ENCODE results near the gene ERBIN. TPM values are rescaled to one million over a fixed set of nuclear protein-coding genes. Genes with fewer than 3 reads are reported as not detected.
A peak's percentile ranks its signal among the peaks of the same experiment; 100 is the strongest.

Gene ERBIN
- total RNA-seq, 1 experiment from 2014 or later, result 27.1 TPM

DNA sequence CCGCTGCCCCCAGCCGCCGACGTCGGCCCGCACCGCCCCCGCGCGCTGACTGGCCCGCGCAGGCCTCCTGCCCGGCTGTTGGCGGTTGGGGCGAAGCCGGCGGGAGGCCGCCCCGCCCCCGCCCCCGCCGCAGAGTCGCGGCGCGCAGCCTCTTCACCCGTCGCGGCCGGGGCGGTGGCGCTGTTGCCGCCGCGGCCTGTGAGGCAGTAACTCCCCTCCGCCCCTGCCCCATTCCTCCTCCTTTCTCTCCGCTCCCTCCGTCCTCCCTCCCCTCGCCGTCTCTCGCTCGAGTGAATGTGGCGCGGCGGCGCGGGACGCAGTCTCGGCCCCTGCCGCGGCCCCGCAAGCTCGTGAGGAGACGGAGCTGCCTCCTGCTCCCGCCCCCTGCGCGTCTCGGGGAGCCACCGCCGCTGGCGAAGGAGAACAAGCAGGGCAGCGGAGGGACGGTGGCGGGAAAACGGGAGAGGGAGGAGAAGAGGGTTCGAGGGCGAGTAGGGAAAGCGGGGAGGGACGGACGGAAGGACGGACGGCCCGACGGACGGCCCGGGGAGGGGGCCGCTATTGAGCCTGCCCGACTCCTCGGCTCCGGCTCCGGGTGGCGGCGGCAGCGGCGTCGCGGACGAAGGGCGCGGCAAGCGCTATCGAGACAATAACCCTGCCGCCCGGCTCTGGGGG, 637 bp upstream of the ERBIN start (continued):
- TF ChIP-seq, protein P1, sequence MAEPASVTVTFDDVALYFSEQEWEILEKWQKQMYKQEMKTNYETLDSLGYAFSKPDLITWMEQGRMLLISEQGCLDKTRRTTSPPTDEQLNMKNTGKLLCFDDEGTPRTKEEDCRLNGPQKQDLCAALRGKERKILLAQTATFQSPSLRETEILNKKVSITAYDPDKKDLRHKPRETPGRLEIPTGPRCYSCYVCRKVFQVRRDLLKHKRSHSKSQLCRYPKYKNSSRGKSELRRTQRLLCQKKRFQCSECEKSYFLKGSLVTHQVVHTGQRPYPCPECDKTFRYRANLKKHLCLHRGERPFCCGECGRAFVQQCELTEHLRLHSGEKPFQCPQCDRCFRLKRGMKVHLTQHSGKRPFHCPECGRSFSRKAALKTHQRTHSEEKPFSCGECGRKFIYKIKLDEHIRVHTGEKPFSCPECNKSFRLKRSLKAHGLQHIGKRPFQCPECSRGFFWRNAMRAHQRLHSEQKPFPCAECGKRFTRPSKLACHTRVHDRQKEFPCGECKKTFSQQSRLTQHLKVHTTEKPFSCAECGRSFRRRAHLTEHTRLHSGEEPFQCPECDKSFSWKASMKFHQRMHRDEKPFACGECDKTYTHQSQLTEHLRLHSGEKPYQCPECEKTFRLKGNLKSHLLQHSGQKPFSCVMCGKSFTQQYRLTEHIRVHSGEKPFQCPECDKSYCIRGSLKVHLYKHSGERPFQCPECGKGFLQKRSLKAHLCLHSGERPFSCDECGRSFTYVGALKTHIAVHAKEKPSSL (CRISPR knock-in tag; conservative IDR thresholded peaks at IDR 0.05), result no peak
- peak; percentile 93 for TF ChIP-seq ETV6 (CRISPR knock-in tag; IDR thresholded peaks at IDR 0.05)
- TF ChIP-seq, protein P2, sequence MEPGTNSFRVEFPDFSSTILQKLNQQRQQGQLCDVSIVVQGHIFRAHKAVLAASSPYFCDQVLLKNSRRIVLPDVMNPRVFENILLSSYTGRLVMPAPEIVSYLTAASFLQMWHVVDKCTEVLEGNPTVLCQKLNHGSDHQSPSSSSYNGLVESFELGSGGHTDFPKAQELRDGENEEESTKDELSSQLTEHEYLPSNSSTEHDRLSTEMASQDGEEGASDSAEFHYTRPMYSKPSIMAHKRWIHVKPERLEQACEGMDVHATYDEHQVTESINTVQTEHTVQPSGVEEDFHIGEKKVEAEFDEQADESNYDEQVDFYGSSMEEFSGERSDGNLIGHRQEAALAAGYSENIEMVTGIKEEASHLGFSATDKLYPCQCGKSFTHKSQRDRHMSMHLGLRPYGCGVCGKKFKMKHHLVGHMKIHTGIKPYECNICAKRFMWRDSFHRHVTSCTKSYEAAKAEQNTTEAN (CRISPR knock-in tag; IDR thresholded peaks at IDR 0.05), result peak; percentile 69; the same call in 1 of the 2 replicates
- TF ChIP-seq NFYB (CRISPR knock-in tag; conservative IDR thresholded peaks at IDR 0.05; ENCODE audit: low read depth), result peak; percentile 43
- TF ChIP-seq ZNF232 (CRISPR knock-in tag; IDR thresholded peaks at IDR 0.05), result no peak; the same call in 1 of the 2 replicates
- TF ChIP-seq FOXK1 (CRISPR knock-in tag; IDR thresholded peaks at IDR 0.05), result peak; percentile 63
- TF ChIP-seq, protein P3, sequence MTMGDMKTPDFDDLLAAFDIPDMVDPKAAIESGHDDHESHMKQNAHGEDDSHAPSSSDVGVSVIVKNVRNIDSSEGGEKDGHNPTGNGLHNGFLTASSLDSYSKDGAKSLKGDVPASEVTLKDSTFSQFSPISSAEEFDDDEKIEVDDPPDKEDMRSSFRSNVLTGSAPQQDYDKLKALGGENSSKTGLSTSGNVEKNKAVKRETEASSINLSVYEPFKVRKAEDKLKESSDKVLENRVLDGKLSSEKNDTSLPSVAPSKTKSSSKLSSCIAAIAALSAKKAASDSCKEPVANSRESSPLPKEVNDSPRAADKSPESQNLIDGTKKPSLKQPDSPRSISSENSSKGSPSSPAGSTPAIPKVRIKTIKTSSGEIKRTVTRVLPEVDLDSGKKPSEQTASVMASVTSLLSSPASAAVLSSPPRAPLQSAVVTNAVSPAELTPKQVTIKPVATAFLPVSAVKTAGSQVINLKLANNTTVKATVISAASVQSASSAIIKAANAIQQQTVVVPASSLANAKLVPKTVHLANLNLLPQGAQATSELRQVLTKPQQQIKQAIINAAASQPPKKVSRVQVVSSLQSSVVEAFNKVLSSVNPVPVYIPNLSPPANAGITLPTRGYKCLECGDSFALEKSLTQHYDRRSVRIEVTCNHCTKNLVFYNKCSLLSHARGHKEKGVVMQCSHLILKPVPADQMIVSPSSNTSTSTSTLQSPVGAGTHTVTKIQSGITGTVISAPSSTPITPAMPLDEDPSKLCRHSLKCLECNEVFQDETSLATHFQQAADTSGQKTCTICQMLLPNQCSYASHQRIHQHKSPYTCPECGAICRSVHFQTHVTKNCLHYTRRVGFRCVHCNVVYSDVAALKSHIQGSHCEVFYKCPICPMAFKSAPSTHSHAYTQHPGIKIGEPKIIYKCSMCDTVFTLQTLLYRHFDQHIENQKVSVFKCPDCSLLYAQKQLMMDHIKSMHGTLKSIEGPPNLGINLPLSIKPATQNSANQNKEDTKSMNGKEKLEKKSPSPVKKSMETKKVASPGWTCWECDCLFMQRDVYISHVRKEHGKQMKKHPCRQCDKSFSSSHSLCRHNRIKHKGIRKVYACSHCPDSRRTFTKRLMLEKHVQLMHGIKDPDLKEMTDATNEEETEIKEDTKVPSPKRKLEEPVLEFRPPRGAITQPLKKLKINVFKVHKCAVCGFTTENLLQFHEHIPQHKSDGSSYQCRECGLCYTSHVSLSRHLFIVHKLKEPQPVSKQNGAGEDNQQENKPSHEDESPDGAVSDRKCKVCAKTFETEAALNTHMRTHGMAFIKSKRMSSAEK (CRISPR knock-in tag; IDR thresholded peaks at IDR 0.05; ENCODE audit: borderline replicate concordance), result no peak
- TF ChIP-seq, protein P4, sequence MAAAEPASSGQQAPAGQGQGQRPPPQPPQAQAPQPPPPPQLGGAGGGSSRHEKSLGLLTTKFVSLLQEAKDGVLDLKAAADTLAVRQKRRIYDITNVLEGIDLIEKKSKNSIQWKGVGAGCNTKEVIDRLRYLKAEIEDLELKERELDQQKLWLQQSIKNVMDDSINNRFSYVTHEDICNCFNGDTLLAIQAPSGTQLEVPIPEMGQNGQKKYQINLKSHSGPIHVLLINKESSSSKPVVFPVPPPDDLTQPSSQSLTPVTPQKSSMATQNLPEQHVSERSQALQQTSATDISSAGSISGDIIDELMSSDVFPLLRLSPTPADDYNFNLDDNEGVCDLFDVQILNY (CRISPR knock-in tag; IDR thresholded peaks at IDR 0.05), result peak; percentile 92; the same call in 1 of the 2 replicates
- TF ChIP-seq, protein P5, sequence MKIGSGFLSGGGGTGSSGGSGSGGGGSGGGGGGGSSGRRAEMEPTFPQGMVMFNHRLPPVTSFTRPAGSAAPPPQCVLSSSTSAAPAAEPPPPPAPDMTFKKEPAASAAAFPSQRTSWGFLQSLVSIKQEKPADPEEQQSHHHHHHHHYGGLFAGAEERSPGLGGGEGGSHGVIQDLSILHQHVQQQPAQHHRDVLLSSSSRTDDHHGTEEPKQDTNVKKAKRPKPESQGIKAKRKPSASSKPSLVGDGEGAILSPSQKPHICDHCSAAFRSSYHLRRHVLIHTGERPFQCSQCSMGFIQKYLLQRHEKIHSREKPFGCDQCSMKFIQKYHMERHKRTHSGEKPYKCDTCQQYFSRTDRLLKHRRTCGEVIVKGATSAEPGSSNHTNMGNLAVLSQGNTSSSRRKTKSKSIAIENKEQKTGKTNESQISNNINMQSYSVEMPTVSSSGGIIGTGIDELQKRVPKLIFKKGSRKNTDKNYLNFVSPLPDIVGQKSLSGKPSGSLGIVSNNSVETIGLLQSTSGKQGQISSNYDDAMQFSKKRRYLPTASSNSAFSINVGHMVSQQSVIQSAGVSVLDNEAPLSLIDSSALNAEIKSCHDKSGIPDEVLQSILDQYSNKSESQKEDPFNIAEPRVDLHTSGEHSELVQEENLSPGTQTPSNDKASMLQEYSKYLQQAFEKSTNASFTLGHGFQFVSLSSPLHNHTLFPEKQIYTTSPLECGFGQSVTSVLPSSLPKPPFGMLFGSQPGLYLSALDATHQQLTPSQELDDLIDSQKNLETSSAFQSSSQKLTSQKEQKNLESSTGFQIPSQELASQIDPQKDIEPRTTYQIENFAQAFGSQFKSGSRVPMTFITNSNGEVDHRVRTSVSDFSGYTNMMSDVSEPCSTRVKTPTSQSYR (CRISPR knock-in tag; IDR thresholded peaks at IDR 0.05), result peak; percentile 94
- peak; percentile 99; the same call in 1 of the 2 replicates for TF ChIP-seq KAT7 (CRISPR knock-in tag; IDR thresholded peaks at IDR 0.05; ENCODE audit: borderline replicate concordance)
- TF ChIP-seq, protein P6, sequence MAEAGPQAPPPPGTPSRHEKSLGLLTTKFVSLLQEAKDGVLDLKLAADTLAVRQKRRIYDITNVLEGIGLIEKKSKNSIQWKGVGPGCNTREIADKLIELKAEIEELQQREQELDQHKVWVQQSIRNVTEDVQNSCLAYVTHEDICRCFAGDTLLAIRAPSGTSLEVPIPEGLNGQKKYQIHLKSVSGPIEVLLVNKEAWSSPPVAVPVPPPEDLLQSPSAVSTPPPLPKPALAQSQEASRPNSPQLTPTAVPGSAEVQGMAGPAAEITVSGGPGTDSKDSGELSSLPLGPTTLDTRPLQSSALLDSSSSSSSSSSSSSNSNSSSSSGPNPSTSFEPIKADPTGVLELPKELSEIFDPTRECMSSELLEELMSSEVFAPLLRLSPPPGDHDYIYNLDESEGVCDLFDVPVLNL (CRISPR knock-in tag; IDR thresholded peaks at IDR 0.05; ENCODE audit: borderline replicate concordance, low read depth), result peak; percentile 84; the same call in 1 of the 2 replicates
- TF ChIP-seq, protein P7, sequence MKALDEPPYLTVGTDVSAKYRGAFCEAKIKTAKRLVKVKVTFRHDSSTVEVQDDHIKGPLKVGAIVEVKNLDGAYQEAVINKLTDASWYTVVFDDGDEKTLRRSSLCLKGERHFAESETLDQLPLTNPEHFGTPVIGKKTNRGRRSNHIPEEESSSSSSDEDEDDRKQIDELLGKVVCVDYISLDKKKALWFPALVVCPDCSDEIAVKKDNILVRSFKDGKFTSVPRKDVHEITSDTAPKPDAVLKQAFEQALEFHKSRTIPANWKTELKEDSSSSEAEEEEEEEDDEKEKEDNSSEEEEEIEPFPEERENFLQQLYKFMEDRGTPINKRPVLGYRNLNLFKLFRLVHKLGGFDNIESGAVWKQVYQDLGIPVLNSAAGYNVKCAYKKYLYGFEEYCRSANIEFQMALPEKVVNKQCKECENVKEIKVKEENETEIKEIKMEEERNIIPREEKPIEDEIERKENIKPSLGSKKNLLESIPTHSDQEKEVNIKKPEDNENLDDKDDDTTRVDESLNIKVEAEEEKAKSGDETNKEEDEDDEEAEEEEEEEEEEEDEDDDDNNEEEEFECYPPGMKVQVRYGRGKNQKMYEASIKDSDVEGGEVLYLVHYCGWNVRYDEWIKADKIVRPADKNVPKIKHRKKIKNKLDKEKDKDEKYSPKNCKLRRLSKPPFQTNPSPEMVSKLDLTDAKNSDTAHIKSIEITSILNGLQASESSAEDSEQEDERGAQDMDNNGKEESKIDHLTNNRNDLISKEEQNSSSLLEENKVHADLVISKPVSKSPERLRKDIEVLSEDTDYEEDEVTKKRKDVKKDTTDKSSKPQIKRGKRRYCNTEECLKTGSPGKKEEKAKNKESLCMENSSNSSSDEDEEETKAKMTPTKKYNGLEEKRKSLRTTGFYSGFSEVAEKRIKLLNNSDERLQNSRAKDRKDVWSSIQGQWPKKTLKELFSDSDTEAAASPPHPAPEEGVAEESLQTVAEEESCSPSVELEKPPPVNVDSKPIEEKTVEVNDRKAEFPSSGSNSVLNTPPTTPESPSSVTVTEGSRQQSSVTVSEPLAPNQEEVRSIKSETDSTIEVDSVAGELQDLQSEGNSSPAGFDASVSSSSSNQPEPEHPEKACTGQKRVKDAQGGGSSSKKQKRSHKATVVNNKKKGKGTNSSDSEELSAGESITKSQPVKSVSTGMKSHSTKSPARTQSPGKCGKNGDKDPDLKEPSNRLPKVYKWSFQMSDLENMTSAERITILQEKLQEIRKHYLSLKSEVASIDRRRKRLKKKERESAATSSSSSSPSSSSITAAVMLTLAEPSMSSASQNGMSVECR (CRISPR knock-in tag; IDR thresholded peaks at IDR 0.05; ENCODE audit: borderline replicate concordance), result 0 out of 2 replicates have a peak, but pooled peaks have one; percentile 48
- 0 out of 2 replicates have a peak, but pooled peaks have one; percentile 23 for TF ChIP-seq NR2C2 (CRISPR knock-in tag; IDR thresholded peaks at IDR 0.05)
- TF ChIP-seq, protein P8, sequence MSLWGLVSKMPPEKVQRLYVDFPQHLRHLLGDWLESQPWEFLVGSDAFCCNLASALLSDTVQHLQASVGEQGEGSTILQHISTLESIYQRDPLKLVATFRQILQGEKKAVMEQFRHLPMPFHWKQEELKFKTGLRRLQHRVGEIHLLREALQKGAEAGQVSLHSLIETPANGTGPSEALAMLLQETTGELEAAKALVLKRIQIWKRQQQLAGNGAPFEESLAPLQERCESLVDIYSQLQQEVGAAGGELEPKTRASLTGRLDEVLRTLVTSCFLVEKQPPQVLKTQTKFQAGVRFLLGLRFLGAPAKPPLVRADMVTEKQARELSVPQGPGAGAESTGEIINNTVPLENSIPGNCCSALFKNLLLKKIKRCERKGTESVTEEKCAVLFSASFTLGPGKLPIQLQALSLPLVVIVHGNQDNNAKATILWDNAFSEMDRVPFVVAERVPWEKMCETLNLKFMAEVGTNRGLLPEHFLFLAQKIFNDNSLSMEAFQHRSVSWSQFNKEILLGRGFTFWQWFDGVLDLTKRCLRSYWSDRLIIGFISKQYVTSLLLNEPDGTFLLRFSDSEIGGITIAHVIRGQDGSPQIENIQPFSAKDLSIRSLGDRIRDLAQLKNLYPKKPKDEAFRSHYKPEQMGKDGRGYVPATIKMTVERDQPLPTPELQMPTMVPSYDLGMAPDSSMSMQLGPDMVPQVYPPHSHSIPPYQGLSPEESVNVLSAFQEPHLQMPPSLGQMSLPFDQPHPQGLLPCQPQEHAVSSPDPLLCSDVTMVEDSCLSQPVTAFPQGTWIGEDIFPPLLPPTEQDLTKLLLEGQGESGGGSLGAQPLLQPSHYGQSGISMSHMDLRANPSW (CRISPR knock-in tag; conservative IDR thresholded peaks at IDR 0.05; ENCODE audit: low read depth), result 0 out of 2 replicates have a peak, but pooled peaks have one; percentile 17
- peak; percentile 41; the same call in 1 of the 2 replicates for TF ChIP-seq ZNF263 (CRISPR knock-in tag; IDR thresholded peaks at IDR 0.05; ENCODE audit: low read depth)
- 0 out of 2 replicates have a peak, but pooled peaks have one; percentile 58 for TF ChIP-seq SMAD3 (CRISPR knock-in tag; IDR thresholded peaks at IDR 0.05; ENCODE audit: borderline replicate concordance)

All from WTC11 (cell line).